Amniotic epithelial cell (primary cell): ENCODE measurements around the gene FITM2.
"Not testable (repeated sequence)": the region's sequence is repeated elsewhere in the genome, so short reads cannot be mapped to it uniquely, and the experiment has no call there.

Experiments
- DNase-seq: peaks from one replicate; pipeline ENCODE4 v3.0.0-alpha.2; 2010; ENCODE audit warnings: low read depth

The FITM2 gene, protein sequence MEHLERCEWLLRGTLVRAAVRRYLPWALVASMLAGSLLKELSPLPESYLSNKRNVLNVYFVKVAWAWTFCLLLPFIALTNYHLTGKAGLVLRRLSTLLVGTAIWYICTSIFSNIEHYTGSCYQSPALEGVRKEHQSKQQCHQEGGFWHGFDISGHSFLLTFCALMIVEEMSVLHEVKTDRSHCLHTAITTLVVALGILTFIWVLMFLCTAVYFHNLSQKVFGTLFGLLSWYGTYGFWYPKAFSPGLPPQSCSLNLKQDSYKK

DNA sequence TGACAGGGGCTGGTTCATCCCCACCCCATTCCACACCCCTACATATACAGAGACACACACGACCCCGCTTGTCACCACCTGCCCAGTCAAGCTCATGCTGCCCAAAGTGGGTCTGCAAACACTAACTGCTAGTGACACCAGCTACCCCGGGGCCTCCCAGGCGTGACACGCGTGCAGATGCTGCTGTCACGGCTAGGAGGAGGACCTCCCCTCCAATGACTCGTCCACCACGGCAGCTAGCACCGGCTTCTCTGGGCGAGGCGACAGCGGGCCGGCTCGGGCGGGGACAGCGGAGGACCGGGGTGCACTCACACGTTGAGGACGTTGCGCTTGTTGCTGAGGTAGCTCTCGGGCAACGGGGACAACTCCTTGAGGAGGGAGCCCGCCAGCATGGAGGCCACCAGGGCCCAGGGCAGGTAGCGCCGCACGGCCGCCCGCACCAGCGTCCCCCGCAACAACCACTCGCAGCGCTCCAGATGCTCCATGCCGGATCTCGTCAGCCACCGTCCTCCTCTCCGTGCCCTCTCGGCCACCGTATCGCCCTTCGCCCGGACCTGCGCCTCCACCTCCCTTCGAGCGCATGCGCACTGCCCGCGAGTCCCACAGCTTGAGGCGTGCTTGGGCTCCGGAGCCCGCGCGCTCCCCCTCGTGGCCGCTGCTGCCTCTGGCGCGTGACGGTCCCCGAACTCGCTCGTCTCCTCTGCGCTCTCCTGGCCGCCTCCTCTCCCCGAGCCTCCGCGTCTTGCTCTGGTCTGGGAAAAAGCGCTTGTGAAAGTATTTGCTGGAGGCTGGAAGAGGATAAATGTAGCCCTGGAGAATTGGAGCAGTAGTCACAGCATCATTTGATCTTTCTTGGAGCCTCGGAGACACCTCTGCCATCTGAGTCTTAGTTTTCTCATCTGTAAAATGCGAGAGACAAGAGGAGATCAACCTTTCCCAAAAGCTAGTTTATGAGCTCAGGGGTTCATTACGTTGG, at the start of gene FITM2:
TSS of gene FITM2 (minus strand) at position 539 of the 976 bp plus-strand sequence. CDS start at position 485, 54 bp downstream.
- DNase-seq = peak; percentile 92

DNA sequence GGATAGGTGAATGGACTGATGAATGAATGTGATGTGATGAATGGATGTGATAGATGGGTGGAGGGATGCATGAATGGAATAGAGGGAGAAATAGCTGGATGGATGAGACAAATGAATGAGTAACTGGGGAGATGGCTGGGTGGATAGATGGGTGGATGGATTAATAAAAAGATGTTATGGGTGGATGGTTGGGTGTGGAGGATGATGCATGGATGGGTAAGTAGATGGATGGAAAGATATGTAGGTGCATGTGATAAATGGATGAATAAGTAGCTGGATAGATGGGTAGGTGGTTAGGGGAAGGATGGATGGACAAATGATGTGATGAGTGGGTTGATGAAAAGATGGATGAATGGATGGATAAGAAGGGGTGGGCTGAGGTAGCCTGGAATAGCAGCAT, 49.2 kb upstream of the FITM2 start:
- no peak for DNase-seq

DNA sequence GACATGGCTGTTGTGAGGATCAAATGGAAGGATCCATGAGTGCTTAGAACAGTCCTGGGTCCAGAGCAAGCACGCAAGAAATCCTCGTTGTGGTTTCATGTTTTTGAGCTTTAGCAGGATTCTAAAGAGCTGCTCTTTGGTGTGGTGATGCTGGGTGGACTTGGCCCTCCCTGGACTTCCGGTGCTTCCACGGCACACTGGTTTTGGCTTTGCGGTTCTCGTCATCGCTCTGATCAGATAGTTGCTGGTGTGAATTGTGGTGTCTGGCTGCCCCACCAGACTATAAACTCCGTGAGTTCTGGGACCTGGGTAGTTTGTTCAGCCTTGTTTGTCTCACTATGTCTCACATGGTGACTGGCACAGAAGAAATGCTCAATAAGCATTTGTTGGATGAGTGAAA, 47.8 kb upstream of the FITM2 start:
- DNase-seq = no peak

DNA sequence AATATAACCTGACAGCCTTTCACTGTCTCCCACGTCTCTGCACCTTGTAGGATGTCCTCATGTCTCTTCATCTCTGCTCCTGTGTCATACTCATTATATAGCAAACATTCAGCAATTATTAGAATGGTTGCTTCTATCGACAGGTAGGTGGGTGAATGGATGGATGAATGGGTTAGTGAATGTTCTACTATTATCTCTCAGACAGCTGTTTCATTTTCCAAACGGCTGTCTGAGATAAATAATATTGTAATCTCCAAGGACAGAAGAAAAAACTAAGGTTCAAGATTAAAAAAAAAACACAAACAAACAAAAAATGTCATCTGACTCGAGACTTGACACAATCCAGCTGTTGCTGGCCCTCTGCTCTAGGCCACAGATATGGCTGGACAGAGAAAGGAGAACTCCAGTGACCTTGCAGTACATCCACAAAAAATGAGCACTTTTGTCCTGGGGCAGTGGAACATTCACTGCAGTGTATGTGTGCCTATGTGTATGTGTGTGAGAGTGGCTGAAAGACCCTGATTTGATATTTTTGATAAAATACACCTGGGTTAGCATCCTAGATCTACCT, 46.6 kb upstream of the FITM2 start:
- DNase-seq = no peak

DNA sequence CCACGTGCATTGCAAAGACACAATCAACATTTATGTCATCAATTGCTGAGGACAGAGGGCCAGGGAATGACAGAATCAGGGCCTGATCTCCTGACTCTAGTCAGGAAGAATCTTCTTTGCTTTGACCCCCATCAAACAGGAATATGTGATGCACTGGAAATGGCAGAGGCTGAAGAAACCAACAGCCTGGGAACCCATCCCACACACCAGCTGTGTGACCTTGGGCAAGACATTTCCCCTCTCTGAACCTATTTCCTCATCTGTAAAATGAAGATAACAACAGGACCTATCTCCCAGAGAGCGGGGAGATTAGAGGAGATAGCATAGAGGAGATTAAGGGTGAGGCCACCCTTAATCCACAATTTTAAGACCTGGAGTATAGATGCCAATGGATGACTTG, 46.0 kb upstream of the FITM2 start:
- peak; percentile 5 for DNase-seq

DNA sequence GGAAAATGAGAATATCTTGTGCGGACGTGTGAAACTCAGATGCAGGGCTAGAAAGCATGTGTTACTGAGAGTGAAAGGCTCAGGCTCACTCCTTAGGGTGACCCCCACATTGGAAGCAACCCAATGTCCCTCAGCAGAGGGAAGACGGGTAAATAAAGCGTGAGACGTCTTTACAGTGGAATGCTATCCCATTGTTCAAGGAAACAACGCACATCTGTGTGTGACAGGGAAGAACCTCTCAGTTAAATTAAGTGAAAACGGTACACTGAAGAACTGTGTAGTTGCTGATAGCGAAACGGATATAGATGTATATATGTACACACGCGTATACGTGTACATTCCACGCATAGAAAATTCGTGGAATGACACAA, 45.3 kb upstream of the FITM2 start:
- no peak for DNase-seq

DNA sequence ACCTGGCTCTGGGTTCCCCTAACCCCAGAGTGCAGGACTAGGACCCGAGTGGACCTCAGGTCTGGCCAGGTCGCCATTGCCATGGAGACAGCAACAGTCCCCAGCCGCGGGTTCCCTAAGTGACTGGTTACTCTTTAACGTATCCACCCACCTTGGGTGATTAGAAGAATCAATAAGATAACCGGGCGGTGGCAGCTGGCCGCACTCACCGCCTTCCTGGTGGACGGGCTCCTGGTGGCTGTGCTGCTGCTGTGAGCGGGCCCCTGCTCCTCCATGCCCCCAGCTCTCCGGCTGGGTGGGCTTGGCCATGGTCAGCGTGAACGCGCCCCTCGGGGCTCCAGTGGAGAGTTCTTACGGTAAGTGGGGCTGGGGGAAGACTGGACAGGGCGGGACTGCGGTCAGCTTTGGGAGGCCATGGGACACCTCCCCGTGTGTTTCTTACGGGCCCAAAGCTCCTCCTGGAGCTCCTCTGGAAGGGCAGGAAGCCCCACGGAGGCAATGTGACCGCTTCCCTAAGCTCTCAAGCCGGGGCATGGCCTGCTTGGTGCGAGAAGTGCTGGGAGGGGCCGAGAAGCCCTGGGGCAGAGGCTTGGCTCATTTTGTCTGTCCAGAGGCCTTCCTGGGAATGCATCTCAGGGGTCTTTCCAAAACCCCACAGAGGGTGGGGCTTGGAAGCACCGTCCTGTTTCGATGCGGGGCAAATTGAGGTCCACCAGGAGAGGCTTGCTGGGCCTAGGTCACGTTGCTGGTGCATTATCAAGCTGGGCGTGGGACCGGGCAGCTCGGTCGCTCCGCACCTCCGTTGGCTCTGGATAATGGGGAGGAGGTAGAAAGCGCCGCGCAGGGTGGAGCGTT, 44.7 kb upstream of the FITM2 start, which contains the start of gene HNF4A:
TSS of gene HNF4A (plus strand) at position 202 of the 855 bp plus-strand sequence. CDS start at position 308, 106 bp downstream.
- DNase-seq = no peak

DNA sequence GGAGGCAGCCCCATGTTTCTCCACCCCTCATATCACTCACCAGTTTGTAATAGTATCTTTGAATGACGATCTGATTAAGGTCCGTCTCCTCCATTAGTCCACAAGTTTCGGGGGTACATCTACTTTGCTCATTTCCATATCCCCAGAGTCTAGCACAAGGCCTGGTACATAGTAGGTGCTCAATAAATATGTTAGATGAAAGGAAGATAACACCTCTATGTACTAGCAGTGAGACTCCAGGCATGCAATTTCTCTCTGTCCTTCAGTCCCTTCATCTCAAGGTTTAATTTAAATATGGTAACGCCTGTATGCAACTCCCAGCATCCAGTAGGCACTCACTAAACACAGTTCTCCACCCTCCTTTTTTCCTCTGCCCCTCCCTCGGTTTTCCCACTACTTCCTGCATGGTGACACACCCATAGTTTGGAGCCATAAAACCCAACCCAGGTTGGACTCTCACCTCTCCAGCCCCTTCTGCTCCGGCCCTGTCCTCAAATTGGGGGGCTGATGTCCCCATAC, 44.0 kb upstream of the FITM2 start:
- no peak for DNase-seq

DNA sequence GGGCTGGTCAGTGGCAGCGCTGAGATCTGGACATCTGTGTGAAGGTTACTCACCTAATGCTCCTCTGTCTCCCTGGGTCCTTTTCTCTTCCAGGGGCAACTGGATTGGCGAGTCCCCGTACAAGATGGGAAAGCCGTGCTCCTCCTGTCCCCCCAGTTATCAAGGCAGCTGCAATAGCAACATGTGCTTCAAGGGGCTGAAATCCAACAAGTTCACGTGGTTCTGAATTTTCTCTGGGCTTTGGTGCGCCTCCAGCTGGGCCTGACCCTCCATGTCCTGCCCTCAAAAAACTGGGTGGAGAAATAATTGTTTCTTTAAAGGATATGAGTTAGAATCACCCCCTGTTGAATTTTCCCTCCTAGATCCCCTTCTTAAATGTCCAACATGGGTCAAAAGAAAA, 39.6 kb upstream of the FITM2 start:
- no peak for DNase-seq

DNA sequence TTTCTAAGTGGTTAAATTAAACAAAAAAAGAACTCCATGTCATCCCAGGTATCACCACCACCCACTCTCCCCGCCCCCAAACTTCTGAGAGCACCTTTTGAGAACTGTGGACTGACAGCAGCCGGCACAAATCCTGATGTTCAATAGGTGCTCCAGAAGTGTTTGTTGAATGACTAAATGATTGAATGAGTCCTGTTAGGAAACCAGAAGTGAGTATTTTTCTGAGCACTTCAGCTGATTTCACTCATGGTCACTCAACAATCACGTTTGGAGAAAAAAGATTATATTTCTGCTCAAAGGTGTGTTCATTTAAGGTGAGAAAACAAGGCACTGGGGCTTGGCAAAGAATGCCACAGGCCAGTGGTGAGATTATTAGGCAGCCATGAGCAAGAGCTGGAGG, 38.3 kb upstream of the FITM2 start:
- DNase-seq = no peak

DNA sequence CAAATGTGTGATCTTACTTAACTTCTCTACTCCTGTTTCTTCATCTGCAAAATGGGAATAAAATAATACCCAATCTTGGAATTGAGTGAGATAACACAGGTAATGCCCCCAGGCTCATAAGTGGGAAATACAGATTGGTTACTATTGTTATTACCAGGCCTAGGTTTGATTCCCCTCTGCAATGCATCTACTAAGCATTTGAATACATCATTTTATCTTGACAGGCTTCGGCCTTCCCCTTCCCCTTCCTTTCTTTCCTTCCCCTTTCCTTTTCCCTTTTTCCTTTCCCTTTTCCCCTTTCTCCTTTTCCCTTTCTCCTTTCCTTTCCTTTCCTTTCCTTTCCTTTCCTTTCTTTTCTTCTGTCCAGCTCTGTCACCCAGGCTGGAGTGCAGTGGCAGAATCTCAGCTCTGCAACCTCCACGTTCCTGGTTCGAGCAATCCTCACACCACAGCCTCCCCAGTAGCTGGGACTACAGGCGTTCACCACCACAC, 37.2 kb upstream of the FITM2 start:
- DNase-seq = no peak

DNA sequence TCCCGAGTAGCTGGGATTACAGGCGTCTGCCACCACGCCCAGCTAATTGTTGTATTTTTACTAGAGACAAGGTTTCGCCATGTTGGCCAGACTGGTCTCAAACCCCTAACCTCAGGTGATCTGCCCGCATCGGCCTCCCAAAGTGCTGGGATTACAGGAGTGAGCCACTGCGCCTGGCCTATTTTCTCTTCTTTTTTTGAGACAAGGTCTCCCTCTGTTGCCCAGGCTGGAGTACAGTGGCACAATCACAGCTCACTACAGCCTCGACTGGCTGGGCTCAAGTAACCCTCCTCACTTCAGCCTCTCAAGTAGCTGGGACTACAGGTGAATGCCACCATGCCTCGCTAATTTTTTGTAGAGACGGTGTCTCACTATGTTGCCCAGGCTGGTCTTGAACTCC, 34.9 kb upstream of the FITM2 start:
- not testable (repeated sequence) for DNase-seq

DNA sequence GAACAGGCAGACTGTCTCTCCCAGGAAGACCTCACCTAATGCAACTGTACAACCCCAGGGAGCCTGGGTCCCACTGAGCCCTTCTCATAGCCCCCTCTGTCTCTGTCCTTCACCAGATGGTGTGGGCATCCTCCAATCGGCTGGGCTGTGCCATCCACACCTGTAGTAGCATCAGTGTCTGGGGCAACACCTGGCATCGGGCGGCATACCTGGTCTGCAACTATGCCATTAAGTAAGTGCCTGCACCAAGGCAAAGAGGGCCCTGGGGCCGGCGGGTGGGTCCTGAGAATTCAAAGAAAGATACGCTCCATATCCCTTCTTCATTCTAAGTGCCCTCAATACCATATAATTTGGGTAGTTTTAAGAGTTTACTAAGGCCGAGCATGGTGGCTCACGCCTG, 34.1 kb upstream of the FITM2 start:
- no peak for DNase-seq

DNA sequence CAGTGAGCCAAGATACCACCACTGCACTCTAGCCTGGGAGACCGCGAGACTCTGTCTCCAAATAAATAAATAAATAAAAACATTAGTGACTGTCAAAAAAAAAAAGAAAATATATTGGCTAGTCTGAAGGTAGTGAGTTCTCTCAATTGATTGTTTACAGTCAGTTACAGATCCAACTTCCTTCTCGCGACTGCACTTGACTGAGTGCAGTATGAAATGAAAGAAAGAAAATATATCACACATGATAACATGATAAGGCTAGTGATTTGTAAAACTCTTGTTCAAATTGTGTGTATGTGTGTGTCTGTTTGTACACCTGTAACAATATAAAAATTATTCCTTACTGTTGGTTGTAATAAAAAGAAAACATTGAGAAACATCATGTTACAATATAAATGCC, 33.7 kb upstream of the FITM2 start:
- DNase-seq = no peak

DNA sequence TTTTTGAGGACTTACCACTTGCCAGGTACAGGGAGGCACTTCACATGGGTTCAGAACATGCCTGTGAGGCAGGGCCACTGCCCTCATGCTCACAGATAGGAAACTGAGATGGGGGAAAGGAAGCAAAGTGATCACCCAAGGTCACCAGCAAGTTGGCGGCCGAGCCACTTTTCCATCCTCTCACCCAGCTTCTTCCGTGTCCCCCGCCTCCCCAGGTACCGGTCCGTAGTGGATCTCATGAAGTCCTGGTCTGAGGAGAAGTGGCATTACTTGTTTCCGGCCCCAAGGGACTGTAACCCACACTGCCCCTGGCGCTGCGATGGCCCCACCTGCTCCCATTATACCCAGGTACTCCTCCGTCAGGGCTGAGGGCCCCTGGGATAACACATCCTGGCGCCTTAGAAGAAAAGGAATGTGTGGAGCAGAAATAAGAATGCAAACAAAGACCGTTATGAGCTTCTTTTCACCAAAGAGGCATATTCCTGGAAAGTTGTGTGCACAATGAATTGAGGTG, 32.2 kb upstream of the FITM2 start:
- DNase-seq = no peak

DNA sequence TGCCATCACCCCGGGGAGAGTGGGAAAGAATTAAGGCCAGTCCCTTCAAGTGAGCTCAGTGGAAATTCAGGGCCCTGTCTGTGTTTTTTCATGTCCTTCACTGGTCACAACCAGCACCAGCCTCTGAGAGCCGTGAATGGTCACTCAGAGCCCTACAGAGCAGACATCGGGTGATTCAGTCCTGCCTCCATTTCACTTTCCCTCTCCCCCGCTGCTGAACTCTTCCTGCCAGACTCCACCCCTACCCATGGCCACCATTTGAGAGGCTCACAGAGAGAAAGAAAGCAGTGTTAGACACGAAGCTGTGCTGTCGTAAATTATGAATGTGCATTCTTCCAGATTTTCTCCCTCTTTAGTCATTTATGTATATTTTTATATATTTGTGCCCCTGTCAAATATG, 31.2 kb upstream of the FITM2 start:
- peak; percentile 36 for DNase-seq

DNA sequence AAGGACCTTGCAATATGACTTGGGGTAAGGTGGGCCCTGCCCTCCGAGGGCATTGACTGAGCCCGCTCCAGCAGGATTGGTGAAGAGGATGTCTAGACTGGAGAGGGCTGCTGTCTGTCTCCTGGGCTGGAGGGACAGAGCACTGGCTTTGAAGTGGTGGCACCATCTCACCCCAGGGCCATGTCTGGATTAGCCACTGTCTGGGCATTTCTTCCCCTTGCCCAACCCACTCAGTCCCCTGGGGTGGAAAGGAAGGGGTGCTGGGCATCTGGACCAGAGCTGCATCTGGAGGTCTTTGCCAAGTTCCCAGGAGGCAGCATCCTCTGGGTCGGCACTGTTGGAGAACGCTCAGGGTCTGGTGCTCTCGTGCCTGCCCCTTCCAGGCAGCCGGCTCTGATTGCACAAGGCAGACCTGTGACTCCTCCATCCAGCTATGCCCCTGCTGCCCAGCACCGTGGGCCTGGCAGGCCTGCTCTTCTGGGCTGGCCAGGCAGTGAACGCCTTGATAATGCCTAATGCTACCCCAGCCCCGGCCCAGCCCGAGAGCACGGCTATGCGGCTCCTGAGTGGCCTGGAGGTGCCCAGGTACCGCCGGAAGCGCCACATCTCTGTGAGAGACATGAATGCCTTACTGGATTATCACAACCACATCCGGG, 25.9 kb upstream of the FITM2 start, which contains the start of gene R3HDML:
TSS of gene R3HDML (plus strand) at position 319 of the 656 bp plus-strand sequence. CDS start at position 434, 115 bp downstream.
- DNase-seq = no peak

DNA sequence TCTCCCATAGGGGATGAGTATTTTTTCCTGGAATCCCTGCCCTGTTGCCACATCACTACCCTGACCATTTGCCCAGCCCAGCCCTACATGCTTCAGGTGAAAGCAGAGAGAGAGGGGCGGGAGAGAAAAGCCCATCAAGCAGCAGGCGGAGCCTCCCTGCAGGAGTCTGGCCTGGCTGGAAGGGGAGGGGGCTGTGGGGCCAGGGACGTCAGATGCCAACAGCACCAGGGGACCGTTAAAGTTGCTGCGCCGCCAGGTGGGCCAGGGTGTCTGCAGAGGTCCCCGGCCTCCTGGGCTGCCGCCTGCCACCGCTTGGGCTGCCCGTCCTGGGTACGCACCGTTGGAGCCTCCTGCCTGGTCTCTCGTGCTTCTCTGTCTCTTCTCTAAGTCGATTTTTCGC, 25.1 kb upstream of the FITM2 start:
- DNase-seq = no peak

DNA sequence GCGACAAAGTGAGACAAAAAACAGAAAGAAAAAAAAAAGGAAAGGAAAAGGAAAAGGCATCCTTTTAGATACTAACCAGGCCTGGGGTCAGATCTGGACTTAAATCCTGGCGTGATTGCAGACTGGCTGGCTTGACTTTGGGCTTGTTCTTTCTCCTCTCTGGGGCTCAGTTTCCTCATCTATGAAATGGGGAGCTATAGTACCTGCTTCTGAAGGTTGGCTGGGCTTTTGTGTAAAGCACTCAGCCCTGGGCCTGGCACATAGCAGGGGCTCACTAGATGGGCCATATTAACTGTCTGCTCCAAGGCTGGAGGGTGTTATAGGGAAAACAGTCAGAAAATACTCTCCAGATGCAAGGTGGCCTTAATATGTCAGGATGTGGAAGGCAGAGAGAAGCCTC, 24.7 kb upstream of the FITM2 start:
- DNase-seq = no peak

DNA sequence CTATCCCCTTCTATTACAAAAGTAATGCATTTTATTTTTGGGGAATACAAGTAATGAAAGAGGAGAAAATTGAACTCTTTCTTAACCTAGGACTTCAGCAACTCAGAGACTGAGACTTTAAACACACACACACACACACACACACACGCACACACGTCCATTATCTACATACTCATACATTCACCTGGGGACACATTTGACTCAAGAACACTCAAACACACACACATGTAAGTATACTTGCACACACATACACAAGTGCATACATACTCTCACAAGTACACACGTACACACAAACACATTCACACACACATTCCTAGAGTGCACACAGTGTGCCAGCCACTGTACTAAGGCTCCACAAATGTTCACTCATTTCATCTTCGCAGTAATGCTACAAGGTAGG, 23.7 kb upstream of the FITM2 start:
- DNase-seq = no peak

DNA sequence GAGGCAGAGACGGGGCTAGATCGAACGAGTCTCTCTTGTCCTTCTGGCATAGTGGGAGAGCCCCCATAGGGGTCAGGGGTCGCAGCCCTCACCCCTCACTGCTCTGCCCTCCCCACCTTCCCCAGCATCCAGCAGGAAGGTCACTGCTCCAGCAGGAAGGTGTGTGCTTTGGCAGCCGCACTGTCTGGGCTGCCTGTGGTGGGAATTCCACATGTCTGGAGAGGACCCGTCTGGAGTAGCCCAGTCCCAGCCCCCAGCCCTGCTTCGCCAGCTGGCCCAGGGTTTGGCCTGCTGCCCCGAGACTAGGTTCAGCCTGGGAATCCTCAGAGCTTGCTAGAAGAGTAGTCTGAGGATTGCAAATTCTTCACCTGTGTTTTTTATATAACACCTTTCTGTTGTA, 23.3 kb upstream of the FITM2 start:
- no peak for DNase-seq
